ENCODE measurements around the gene TMEM205. TPM values are rescaled to one million over a fixed set of nuclear protein-coding genes. Genes with fewer than 3 reads are reported as not detected.

The TMEM205 gene
- total and polyA plus RNA-seq, 2 experiments from 2014 or later: 123 to 293 TPM

DNA sequence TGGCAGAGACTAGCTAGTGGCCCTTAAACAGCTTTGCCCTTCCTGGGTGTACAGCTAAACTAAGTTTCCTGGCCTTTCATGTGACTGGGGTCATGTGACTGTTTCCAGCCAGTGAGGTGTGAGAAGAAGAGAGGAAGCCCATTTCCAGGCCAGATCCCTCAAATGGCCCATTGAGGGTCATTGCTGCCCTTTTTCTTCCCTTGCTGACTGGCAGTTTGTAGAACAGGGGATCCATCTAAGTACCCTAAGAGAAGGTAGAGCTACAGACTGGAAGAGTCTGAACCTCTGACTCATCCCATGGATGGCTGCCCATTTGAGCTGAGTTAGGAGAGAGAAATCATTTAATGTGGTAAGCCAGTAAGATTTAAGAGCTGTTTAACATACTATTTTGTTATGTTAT lies 31.2 kb upstream of the TMEM205 start (continued):
- TF ChIP-seq, protein P1, sequence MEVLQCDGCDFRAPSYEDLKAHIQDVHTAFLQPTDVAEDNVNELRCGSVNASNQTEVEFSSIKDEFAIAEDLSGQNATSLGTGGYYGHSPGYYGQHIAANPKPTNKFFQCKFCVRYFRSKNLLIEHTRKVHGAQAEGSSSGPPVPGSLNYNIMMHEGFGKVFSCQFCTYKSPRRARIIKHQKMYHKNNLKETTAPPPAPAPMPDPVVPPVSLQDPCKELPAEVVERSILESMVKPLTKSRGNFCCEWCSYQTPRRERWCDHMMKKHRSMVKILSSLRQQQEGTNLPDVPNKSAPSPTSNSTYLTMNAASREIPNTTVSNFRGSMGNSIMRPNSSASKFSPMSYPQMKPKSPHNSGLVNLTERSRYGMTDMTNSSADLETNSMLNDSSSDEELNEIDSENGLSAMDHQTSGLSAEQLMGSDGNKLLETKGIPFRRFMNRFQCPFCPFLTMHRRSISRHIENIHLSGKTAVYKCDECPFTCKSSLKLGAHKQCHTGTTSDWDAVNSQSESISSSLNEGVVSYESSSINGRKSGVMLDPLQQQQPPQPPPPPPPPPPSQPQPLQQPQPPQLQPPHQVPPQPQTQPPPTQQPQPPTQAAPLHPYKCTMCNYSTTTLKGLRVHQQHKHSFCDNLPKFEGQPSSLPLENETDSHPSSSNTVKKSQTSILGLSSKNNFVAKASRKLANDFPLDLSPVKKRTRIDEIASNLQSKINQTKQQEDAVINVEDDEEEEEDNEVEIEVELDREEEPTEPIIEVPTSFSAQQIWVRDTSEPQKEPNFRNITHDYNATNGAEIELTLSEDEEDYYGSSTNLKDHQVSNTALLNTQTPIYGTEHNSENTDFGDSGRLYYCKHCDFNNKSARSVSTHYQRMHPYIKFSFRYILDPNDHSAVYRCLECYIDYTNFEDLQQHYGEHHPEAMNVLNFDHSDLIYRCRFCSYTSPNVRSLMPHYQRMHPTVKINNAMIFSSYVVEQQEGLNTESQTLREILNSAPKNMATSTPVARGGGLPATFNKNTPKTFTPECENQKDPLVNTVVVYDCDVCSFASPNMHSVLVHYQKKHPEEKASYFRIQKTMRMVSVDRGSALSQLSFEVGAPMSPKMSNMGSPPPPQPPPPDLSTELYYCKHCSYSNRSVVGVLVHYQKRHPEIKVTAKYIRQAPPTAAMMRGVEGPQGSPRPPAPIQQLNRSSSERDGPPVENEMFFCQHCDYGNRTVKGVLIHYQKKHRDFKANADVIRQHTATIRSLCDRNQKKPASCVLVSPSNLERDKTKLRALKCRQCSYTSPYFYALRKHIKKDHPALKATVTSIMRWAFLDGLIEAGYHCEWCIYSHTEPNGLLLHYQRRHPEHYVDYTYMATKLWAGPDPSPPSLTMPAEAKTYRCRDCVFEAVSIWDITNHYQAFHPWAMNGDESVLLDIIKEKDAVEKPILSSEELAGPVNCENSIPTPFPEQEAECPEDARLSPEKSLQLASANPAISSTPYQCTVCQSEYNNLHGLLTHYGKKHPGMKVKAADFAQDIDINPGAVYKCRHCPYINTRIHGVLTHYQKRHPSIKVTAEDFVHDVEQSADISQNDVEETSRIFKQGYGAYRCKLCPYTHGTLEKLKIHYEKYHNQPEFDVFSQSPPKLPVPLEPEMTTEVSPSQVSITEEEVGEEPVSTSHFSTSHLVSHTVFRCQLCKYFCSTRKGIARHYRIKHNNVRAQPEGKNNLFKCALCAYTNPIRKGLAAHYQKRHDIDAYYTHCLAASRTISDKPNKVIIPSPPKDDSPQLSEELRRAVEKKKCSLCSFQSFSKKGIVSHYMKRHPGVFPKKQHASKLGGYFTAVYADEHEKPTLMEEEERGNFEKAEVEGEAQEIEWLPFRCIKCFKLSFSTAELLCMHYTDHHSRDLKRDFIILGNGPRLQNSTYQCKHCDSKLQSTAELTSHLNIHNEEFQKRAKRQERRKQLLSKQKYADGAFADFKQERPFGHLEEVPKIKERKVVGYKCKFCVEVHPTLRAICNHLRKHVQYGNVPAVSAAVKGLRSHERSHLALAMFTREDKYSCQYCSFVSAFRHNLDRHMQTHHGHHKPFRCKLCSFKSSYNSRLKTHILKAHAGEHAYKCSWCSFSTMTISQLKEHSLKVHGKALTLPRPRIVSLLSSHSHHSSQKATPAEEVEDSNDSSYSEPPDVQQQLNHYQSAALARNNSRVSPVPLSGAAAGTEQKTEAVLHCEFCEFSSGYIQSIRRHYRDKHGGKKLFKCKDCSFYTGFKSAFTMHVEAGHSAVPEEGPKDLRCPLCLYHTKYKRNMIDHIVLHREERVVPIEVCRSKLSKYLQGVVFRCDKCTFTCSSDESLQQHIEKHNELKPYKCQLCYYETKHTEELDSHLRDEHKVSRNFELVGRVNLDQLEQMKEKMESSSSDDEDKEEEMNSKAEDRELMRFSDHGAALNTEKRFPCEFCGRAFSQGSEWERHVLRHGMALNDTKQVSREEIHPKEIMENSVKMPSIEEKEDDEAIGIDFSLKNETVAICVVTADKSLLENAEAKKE (CRISPR knock-in tag; IDR thresholded peaks at IDR 0.05): no peak
- TF ChIP-seq ETS1 (IDR thresholded peaks at IDR 0.05) (no peak), EZH2phosphoT487 (IDR thresholded peaks at IDR 0.05; ENCODE audit: unreplicated experiment) (no peak), CREB1 (CRISPR knock-in tag; IDR thresholded peaks at IDR 0.05; ENCODE audit: low read depth) (no peak), NANOG (IDR thresholded peaks at IDR 0.05; ENCODE audit: borderline replicate concordance) (no peak), ZNF114 (CRISPR knock-in tag; IDR thresholded peaks at IDR 0.05) (no peak), EZH2 (IDR thresholded peaks at IDR 0.05; ENCODE audit: low read depth, unreplicated experiment) (no peak), ZNF331 (CRISPR knock-in tag; IDR thresholded peaks at IDR 0.05; ENCODE audit: low read depth) (no peak)
- TF ChIP-seq, protein P2, sequence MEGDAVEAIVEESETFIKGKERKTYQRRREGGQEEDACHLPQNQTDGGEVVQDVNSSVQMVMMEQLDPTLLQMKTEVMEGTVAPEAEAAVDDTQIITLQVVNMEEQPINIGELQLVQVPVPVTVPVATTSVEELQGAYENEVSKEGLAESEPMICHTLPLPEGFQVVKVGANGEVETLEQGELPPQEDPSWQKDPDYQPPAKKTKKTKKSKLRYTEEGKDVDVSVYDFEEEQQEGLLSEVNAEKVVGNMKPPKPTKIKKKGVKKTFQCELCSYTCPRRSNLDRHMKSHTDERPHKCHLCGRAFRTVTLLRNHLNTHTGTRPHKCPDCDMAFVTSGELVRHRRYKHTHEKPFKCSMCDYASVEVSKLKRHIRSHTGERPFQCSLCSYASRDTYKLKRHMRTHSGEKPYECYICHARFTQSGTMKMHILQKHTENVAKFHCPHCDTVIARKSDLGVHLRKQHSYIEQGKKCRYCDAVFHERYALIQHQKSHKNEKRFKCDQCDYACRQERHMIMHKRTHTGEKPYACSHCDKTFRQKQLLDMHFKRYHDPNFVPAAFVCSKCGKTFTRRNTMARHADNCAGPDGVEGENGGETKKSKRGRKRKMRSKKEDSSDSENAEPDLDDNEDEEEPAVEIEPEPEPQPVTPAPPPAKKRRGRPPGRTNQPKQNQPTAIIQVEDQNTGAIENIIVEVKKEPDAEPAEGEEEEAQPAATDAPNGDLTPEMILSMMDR (conservative IDR thresholded peaks at IDR 0.05; ENCODE audit: low read depth in 2 of 2): no peak

All from GM23338 (cell line).